HepG2 (cell line): ENCODE measurements around the gene THRA. TPM values are rescaled to one million over a fixed set of nuclear protein-coding genes. Genes with fewer than 3 reads are reported as not detected.

Source experiments
- ATAC-seq: fragments of 200-7000 bp; cut with Tn5 transposase; 3 replicates; pipeline ENCODE4 v1.9.1; 2020; ENCODE audit warnings: mild to moderate bottlenecking, moderate library complexity
- BruUV-seq: library from RNA; stranded (reverse); fragments of 400-500 nt; replicated peaks from 2 replicates; lab custom pipeline; 2021; lab: Mats Ljungman, UMichigan
- CTCF ChIA-PET: fragments of 300-600 bp; formaldehyde crosslinking; extraction: SDS; loops from one replicate; lab custom pipeline; 2021; ENCODE audit warnings: low total read pairs, inconsistent platforms, low intra/inter-chr PET ratio; lab: Yijun Ruan, JAX
- POLR2A ChIA-PET: fragments of 350-600 bp; sonication (Branson Sonifier 250); formaldehyde crosslinking; loops from one replicate; lab custom pipeline; 2020; ENCODE audit warnings: antibody characterized with exemption, inconsistent platforms; lab: Yijun Ruan, JAX
- DNase-seq: peaks from one replicate; pipeline ENCODE4 v3.0.0-alpha.2; 2015; ENCODE audit warnings: low spot score
- FAIRE-seq: peaks from 3 replicates; lab custom pipeline; 2011; peaks lifted over from hg19 to GRCh38; lab: Jason Lieb, UNC
- H2AFZ ChIP-seq: one replicate; pipeline ENCODE4 v1.6.1; 2011; ENCODE audit warnings: low read length, inconsistent platforms
- H3K27ac ChIP-seq: fragments of 300-600 bp; 3 replicates; pipeline ENCODE4 v1.8.0; 2011; ENCODE audit warnings: mixed run types, mild to moderate bottlenecking, mixed read lengths, low read length, inconsistent platforms; ENCODE audit not compliant: insufficient read depth; ENCODE audit errors: extremely low read length
- H3K27me3 ChIP-seq, 2 experiments: fragments of 200-600 bp in 1 of 2; 2 replicates in 1 of 2; 3 replicates in 1 of 2; pipeline versions ENCODE4 v1.6.0 to v1.8.0; 2011; ENCODE audit warnings: low read length in 2 of 2, mild to moderate bottlenecking in 2 of 2, moderate library complexity in 2 of 2, inconsistent platforms in 1 of 2; ENCODE audit not compliant: insufficient read depth in 2 of 2, control insufficient read depth in 1 of 2
- H3K36me3 ChIP-seq, 2 experiments: fragments of 200-600 bp in 1 of 2; replicated peaks in 1 of 2; 2 replicates in 1 of 2; 3 replicates in 1 of 2; pipeline versions ENCODE4 v1.5.1 to v1.8.0; 2011; ENCODE audit warnings: low read length in 2 of 2, inconsistent platforms in 1 of 2; ENCODE audit not compliant: insufficient read depth in 2 of 2, control insufficient read depth in 1 of 2
- H3K4me1 ChIP-seq: 2 replicates; pipeline ENCODE4 v1.5.1; 2012; ENCODE audit warnings: low read length, inconsistent platforms; ENCODE audit not compliant: insufficient read depth
- H3K4me2 ChIP-seq: 2 replicates; pipeline ENCODE4 v1.6.0; 2011; ENCODE audit warnings: low read depth, low read length, inconsistent platforms
- H3K4me3 ChIP-seq, 3 experiments: fragments of 200-600 bp in 1 of 3; sonication (generic), shearing (Covaris generic) in 1 of 3; replicated peaks in 1 of 3; 2 replicates each; pipeline ENCODE4 v1.5.1; 2011 to 2016; ENCODE audit warnings: low read length in 3 of 3, inconsistent platforms in 2 of 3, low read depth in 2 of 3, mild to moderate bottlenecking in 2 of 3, control low read depth in 1 of 3, mixed read lengths in 1 of 3; ENCODE audit not compliant: insufficient read depth in 1 of 3
- H3K79me2 ChIP-seq: one replicate; pipeline ENCODE4 v1.6.1; 2011; ENCODE audit warnings: low read length, inconsistent platforms; ENCODE audit not compliant: insufficient read depth
- H3K9ac ChIP-seq: 2 replicates; pipeline ENCODE4 v1.6.0; 2011; ENCODE audit warnings: mild to moderate bottlenecking, low read depth, low read length, inconsistent platforms; ENCODE audit not compliant: insufficient read depth
- H3K9me3 ChIP-seq: 2 replicates; pipeline ENCODE4 v1.5.1; 2012; ENCODE audit warnings: mild to moderate bottlenecking, low read length
- H4K20me1 ChIP-seq: 2 replicates; pipeline ENCODE4 v1.6.0; 2011; ENCODE audit warnings: inconsistent platforms, mild to moderate bottlenecking, low read length, moderate library complexity; ENCODE audit not compliant: insufficient read depth
- AGO2 ChIP-seq: fragments of 200-400 bp; formaldehyde crosslinking; optimal IDR thresholded peaks from 2 replicates; pipeline ENCODE3; 2017; ENCODE audit warnings: mild to moderate bottlenecking, low read depth, low read length, moderate library complexity
- KLF12 ChIP-seq: sonication (generic); formaldehyde crosslinking; IDR thresholded peaks from 2 replicates; pipeline ENCODE4 v1.4.0; 2020; ENCODE audit warnings: missing genetic modification reagents, borderline replicate concordance
- NRL ChIP-seq: sonication (generic); formaldehyde crosslinking; IDR thresholded peaks from 2 replicates; pipeline ENCODE4 v1.5.0; 2020; ENCODE audit warnings: missing genetic modification reagents, mild to moderate bottlenecking, moderate library complexity, borderline replicate concordance
- RFX1 ChIP-seq: fragments of 450-650 bp; IDR thresholded peaks from 2 replicates; pipeline ENCODE4 v1.6.1; 2017
- ZNF720 ChIP-seq: sonication (generic); formaldehyde crosslinking; IDR thresholded peaks from 2 replicates; pipeline ENCODE4 v1.4.0; 2020; ENCODE audit warnings: missing genetic modification reagents
- WGBS: methylation state at CpG from one replicate; pipeline ENCODE4 v1.1.6; 2017; ENCODE audit warnings: low lambda C conversion rate; 5-methylcytosine and 5-hydroxymethylcytosine counted together
- in situ Hi-C: cut with HindIII; loops from 2 replicates; pipeline ENCODE4 v1.10.0; 2017; ENCODE audit warnings: low pct_unique_long_range_greater_than_20kb; ENCODE audit not compliant: extremely low pct_ligation_motif_present
- intact Hi-C: fragments of 100-400 bp; cut with micrococcal nuclease; formaldehyde crosslinking; loops from one replicate; pipeline ENCODE4 v1.10.0; 2022; ENCODE audit not compliant: unreplicated experiment
- polyA plus RNA-seq, 8 experiments: library from polyadenylated mRNA; depleted of rRNA in 3 of 8; stranded (reverse) in 7 of 8; unstranded in 1 of 8; fragments of >200 nt; fragmentation: Illumina TruSeq in 4 of 8; extraction: Trizol in 4 of 8; gene quantifications; 2 replicates each; pipeline versions ENCODE4 v1.2.1 to v1.2.3, GENCODE V29; 2011 to 2016; ENCODE audit warnings: low read depth in 4 of 8, missing spikeins in 1 of 8, mixed read lengths in 1 of 8; ENCODE audit not compliant: insufficient read depth in 1 of 8
- total RNA-seq, 5 experiments: library from RNA; depleted of rRNA; stranded (reverse); fragments of >200 nt; fragmentation: Illumina TruSeq; extraction: Trizol; gene quantifications; 2 replicates each; pipeline ENCODE4 v1.2.3, GENCODE V29; 2016; ENCODE audit warnings: low read depth in 1 of 5
- TF ChIP-seq, protein P1 (sequence below): sonication (generic); formaldehyde crosslinking; IDR thresholded peaks from 2 replicates; pipeline ENCODE4 v1.5.0; 2020; ENCODE audit warnings: mild to moderate bottlenecking, missing genetic modification reagents, moderate library complexity
- TF ChIP-seq, protein P2 (sequence below): sonication (generic); formaldehyde crosslinking; IDR thresholded peaks from 2 replicates; pipeline ENCODE4 v1.8.1; 2023; ENCODE audit warnings: mild to moderate bottlenecking, missing genetic modification reagents
- TF ChIP-seq, protein P3 (sequence below): sonication (generic); formaldehyde crosslinking; IDR thresholded peaks from 2 replicates; pipeline ENCODE4 v1.4.0; 2020; ENCODE audit warnings: mild to moderate bottlenecking, missing genetic modification reagents, borderline replicate concordance

The THRA gene
- total and polyA plus RNA-seq, 2 of the 13 experiments (the other 11 are each of a cell fraction or from before 2014, with no cell fraction given): 8.0 to 9.9 TPM

DNA sequence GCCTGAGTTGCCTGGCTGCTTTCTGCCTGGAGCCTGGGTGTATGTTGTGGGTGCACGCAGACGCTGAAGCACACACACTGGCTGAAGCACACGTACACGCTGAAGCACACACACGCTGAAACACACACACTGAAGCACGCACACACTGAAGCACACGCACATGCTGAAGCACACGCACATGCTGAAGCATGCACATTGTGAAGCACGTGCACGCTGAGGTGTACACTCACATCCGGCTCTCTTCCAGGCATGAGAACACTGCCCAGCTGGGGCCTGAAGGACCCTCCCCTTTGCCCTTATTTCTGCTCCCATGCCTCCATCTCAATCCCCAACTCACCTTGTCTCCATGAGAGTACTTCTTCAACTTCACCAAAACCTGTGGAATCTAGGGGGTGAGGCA lies 31.1 kb upstream of the THRA start:
- Histone ChIP-seq H3K4me1 (no peaks in the 10 kb centered on the region), H4K20me1 (no peaks in the 10 kb centered on the region), H3K9ac (no peak overlapping the region), H3K4me2 (no peak overlapping the region), H3K27ac (no peak overlapping the region), H3K4me3 (no peak overlapping the region), H3K79me2 (no peaks in the 10 kb centered on the region), H3K9me3 (no peaks in the 10 kb centered on the region), H3K27me3 (no peaks in the 10 kb centered on the region), H3K36me3 (peaks cover 37 to 77% of the 10 kb centered on the region in 2 experiments), H2AFZ (no peak overlapping the region)
- ChIA-PET POLR2A (no interaction called here), CTCF (no interaction called here)
- TF ChIP-seq RFX1 (0 out of 2 replicates have a peak, but pooled peaks have one; percentile 2), NRL (CRISPR knock-in tag) (no peak), ZNF720 (CRISPR knock-in tag) (no peak), AGO2 (peak; percentile 33), KLF12 (CRISPR knock-in tag) (no peak)
- TF ChIP-seq, protein P1, sequence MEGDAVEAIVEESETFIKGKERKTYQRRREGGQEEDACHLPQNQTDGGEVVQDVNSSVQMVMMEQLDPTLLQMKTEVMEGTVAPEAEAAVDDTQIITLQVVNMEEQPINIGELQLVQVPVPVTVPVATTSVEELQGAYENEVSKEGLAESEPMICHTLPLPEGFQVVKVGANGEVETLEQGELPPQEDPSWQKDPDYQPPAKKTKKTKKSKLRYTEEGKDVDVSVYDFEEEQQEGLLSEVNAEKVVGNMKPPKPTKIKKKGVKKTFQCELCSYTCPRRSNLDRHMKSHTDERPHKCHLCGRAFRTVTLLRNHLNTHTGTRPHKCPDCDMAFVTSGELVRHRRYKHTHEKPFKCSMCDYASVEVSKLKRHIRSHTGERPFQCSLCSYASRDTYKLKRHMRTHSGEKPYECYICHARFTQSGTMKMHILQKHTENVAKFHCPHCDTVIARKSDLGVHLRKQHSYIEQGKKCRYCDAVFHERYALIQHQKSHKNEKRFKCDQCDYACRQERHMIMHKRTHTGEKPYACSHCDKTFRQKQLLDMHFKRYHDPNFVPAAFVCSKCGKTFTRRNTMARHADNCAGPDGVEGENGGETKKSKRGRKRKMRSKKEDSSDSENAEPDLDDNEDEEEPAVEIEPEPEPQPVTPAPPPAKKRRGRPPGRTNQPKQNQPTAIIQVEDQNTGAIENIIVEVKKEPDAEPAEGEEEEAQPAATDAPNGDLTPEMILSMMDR: no peak
- TF ChIP-seq, protein P2, sequence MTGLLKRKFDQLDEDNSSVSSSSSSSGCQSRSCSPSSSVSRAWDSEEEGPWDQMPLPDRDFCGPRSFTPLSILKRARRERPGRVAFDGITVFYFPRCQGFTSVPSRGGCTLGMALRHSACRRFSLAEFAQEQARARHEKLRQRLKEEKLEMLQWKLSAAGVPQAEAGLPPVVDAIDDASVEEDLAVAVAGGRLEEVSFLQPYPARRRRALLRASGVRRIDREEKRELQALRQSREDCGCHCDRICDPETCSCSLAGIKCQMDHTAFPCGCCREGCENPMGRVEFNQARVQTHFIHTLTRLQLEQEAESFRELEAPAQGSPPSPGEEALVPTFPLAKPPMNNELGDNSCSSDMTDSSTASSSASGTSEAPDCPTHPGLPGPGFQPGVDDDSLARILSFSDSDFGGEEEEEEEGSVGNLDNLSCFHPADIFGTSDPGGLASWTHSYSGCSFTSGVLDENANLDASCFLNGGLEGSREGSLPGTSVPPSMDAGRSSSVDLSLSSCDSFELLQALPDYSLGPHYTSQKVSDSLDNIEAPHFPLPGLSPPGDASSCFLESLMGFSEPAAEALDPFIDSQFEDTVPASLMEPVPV (CRISPR knock-in tag): no peak
- TF ChIP-seq, protein P3, sequence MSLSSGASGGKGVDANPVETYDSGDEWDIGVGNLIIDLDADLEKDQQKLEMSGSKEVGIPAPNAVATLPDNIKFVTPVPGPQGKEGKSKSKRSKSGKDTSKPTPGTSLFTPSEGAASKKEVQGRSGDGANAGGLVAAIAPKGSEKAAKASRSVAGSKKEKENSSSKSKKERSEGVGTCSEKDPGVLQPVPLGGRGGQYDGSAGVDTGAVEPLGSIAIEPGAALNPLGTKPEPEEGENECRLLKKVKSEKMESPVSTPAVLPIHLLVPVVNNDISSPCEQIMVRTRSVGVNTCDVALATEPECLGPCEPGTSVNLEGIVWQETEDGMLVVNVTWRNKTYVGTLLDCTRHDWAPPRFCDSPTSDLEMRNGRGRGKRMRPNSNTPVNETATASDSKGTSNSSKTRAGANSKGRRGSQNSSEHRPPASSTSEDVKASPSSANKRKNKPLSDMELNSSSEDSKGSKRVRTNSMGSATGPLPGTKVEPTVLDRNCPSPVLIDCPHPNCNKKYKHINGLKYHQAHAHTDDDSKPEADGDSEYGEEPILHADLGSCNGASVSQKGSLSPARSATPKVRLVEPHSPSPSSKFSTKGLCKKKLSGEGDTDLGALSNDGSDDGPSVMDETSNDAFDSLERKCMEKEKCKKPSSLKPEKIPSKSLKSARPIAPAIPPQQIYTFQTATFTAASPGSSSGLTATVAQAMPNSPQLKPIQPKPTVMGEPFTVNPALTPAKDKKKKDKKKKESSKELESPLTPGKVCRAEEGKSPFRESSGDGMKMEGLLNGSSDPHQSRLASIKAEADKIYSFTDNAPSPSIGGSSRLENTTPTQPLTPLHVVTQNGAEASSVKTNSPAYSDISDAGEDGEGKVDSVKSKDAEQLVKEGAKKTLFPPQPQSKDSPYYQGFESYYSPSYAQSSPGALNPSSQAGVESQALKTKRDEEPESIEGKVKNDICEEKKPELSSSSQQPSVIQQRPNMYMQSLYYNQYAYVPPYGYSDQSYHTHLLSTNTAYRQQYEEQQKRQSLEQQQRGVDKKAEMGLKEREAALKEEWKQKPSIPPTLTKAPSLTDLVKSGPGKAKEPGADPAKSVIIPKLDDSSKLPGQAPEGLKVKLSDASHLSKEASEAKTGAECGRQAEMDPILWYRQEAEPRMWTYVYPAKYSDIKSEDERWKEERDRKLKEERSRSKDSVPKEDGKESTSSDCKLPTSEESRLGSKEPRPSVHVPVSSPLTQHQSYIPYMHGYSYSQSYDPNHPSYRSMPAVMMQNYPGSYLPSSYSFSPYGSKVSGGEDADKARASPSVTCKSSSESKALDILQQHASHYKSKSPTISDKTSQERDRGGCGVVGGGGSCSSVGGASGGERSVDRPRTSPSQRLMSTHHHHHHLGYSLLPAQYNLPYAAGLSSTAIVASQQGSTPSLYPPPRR: no peak
- intact Hi-C loops: no loop called here
- no peak for ATAC-seq
- no TSS peak for BruUV-seq
- DNase-seq: no peak
- in situ Hi-C loops: no loop called here
- 99% methylated on average over 11 of the region's 11 CpGs for WGBS
- FAIRE-seq: no peak
